AG04449 (cell line): ENCODE results near the gene DNAH17.

ENCODE experiments used
- CTCF ChIA-PET: fragments of 350-600 bp; formaldehyde crosslinking; extraction: SDS; loops from one replicate; lab custom pipeline; 2021; ENCODE audit warnings: antibody characterized with exemption; lab: Yijun Ruan, JAX
- POLR2A ChIA-PET: fragments of 400-600, 350-600 bp; formaldehyde crosslinking; extraction: SDS; loops from one replicate; lab custom pipeline; 2020; ENCODE audit warnings: antibody characterized with exemption, inconsistent platforms; lab: Yijun Ruan, JAX
- DNase-seq: peaks from one replicate; pipeline ENCODE4 v3.0.0-alpha.2; 2010; ENCODE audit warnings: low read depth, low spot score
- H3K4me3 ChIP-seq: 2 replicates; pipeline ENCODE4 v1.5.1; 2011; ENCODE audit warnings: low read depth, mild to moderate bottlenecking, control low read depth, low read length
- TF ChIP-seq, protein P1 (sequence below): IDR thresholded peaks from one replicate; pipeline ENCODE4 v1.5.1; 2011; ENCODE audit warnings: mild to moderate bottlenecking, moderate library complexity, low read length, control low read depth, inconsistent platforms; ENCODE audit not compliant: insufficient read depth; ENCODE audit errors: missing control alignments

Gene DNAH17

DNA sequence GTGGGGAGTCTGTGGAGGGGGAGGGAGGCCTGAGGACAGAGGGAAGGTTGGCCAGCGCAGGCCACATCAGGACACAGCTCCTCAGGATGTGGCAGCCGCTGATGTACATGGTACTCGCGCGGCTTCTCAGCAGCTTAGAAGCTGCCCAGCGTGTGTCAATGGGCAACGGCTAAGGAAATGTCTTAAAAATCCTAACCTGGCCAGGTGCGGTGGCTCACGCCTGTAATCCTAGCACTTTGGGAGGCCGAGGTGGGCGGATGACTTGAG lies 145.6 kb downstream of the DNAH17 start:
- CTCF ChIA-PET: interaction anchor here (3.1 to 4.4 kb wide), 2 partner anchors 10 to 71 kb away, joined by 11 to 30 read pairs; no protein-coding TSS in a partner anchor
- TF ChIP-seq, protein P1, sequence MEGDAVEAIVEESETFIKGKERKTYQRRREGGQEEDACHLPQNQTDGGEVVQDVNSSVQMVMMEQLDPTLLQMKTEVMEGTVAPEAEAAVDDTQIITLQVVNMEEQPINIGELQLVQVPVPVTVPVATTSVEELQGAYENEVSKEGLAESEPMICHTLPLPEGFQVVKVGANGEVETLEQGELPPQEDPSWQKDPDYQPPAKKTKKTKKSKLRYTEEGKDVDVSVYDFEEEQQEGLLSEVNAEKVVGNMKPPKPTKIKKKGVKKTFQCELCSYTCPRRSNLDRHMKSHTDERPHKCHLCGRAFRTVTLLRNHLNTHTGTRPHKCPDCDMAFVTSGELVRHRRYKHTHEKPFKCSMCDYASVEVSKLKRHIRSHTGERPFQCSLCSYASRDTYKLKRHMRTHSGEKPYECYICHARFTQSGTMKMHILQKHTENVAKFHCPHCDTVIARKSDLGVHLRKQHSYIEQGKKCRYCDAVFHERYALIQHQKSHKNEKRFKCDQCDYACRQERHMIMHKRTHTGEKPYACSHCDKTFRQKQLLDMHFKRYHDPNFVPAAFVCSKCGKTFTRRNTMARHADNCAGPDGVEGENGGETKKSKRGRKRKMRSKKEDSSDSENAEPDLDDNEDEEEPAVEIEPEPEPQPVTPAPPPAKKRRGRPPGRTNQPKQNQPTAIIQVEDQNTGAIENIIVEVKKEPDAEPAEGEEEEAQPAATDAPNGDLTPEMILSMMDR: no peak
- no peak overlapping the region for H3K4me3 ChIP-seq
- POLR2A ChIA-PET: interaction anchor here (0.6 kb wide), 1 partner anchor 31 kb away, joined by 3 read pairs; no protein-coding TSS in a partner anchor
- no peak for DNase-seq

GRCh38 chr17:78430892-78431691 lies 146.1 kb downstream of the DNAH17 start:
- no peak overlapping the region for H3K4me3 ChIP-seq
- CTCF ChIA-PET: interaction anchor here (3.1 to 4.4 kb wide), 2 partner anchors 9 to 70 kb away, joined by 11 to 30 read pairs; no protein-coding TSS in a partner anchor
- POLR2A ChIA-PET: interaction anchor here (0.6 kb wide), 1 partner anchor 32 kb away, joined by 3 read pairs; no protein-coding TSS in a partner anchor
- DNase-seq: no peak
- TF ChIP-seq, protein P1: no peak

- TF ChIP-seq, protein P1: no peak
- ChIA-PET POLR2A (no interaction called here), CTCF (interaction anchor here (1.1 to 4.4 kb wide), 3 partner anchors 8 to 278 kb away, joined by 3 to 30 read pairs (median 11); no protein-coding TSS in a partner anchor)
- H3K4me3 ChIP-seq: no peak overlapping the region
- DNase-seq: no peak
Observed at GRCh38 chr17:78429618-78429995, 147.6 kb downstream of the DNAH17 start.

DNA sequence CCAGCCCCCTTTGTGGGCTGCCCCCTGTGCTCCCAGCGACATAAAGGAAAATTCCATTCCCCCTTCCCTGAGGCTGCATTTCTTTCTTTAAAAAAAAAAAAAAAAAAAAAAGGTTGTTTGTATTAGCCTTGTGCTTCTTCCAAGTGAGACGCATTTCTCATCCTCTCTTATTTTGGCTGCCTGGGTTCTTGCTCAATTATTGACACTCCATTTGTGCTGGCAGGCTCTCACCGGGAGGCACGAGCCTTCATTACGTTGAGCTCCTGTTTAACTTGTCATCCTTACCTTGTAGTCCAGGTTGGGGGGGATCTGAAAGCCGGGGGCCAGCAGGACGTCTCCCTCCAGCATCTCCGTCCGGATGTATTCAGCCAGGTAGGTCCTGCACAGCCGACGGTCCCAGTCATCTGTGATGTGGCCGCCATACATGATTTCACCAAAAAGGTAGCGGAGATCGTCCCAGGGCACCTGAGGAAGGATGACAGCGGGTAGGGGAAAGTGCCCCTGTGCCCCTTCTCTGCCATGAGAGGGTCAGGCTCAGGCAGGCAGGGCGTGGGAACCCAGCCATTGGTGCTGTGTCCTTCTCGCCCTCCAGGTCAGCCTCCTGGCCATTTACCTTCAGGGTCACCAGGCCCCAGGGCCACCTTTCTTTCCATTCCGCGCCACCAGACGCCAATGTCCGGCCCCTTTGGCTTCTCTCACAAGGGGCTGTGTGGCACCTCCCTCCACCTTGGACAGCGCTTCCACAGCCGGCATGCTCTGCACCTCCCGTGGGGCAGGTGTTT lies 148.2 kb downstream of the DNAH17 start:
- CTCF ChIA-PET: interaction anchor here (1.1 to 3.1 kb wide), 2 partner anchors 68 to 278 kb away, joined by 3 to 11 read pairs; no protein-coding TSS in a partner anchor
- no peak for DNase-seq
- POLR2A ChIA-PET: no interaction called here
- H3K4me3 ChIP-seq: no peak overlapping the region
- TF ChIP-seq, protein P1: no peak

GRCh38 chr17:78428025-78428575 lies 149.1 kb downstream of the DNAH17 start:
- TF ChIP-seq, protein P1: no peak
- CTCF ChIA-PET: no interaction called here
- DNase-seq: no peak
- no peak overlapping the region for H3K4me3 ChIP-seq
- POLR2A ChIA-PET: interaction anchor here (0.9 kb wide), 1 partner anchor 67 kb away, joined by 3 read pairs; no protein-coding TSS in a partner anchor
